Mononuclear cell (primary cell): Measurements from ENCODE around the gene PIK3R6. TPM values are rescaled to one million over a fixed set of nuclear protein-coding genes. Genes with fewer than 3 reads are reported as not detected.

Experiments
- H3K27me3 ChIP-seq: 2 replicates; pipeline ENCODE4 v1.6.0; 2011; ENCODE audit warnings: low read length, control low read depth; ENCODE audit not compliant: insufficient read depth
- H3K4me1 ChIP-seq: 2 replicates; pipeline ENCODE4 v1.5.1; 2011; ENCODE audit warnings: mild to moderate bottlenecking, low read length, control low read depth; ENCODE audit not compliant: insufficient read depth
- H3K4me3 ChIP-seq: 2 replicates; pipeline ENCODE4 v1.5.1; 2011; ENCODE audit warnings: mild to moderate bottlenecking, low read length, moderate library complexity
- H3K9me3 ChIP-seq: 2 replicates; pipeline ENCODE4 v1.5.1; 2011; ENCODE audit warnings: low read depth, mild to moderate bottlenecking, control low read depth, low read length
- total RNA-seq: library from RNA; depleted of rRNA; stranded (reverse); fragments of >200 nt; gene quantifications from one replicate; pipeline ENCODE4 v1.2.3, GENCODE V29; 2012

PIK3R6 gene
- total RNA-seq, 1 donor, result 1.5 TPM

DNA sequence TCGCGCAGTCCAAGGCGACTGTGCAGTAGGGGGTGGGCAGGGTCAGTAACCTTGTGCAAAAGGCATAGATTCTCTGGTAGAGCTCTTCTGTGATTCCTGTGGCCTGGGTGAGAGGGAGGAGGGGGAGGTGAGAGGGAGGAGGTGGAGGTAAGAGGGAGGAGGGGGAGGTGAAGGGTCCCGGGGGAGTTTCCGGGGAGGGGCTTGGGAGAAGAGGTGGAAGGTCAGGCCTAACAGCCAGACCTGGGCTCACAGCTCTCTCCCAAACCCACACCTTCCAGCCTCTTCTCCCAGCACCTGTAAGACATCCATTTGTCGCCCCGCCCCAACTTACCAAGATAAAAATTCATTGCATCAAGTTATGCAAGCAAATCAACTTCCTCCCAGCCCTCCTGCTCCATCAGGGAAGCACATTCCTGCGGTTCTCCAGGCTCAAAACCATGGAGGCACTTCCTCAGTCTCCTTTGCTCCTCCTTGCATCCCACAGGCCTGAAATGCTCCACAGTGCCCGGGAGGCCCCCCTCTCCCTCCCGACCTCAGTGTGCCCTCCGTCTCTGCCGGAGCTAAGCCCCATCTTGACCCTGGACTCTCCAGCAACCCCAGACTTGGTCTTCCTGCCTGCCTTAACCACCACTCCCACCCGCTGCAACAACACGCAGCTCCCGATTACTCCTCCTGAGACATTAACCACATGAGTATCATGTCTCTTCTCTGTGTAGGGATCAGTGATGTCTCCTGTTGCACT, 30.5 kb downstream of the PIK3R6 start:
- H3K4me3 ChIP-seq, result no peak overlapping the region
- no peaks in the 10 kb centered on the region for H3K9me3 ChIP-seq
- H3K4me1 ChIP-seq, result peaks cover under 1% of the 10 kb centered on the region
- H3K27me3 ChIP-seq, result no peaks in the 10 kb centered on the region

DNA sequence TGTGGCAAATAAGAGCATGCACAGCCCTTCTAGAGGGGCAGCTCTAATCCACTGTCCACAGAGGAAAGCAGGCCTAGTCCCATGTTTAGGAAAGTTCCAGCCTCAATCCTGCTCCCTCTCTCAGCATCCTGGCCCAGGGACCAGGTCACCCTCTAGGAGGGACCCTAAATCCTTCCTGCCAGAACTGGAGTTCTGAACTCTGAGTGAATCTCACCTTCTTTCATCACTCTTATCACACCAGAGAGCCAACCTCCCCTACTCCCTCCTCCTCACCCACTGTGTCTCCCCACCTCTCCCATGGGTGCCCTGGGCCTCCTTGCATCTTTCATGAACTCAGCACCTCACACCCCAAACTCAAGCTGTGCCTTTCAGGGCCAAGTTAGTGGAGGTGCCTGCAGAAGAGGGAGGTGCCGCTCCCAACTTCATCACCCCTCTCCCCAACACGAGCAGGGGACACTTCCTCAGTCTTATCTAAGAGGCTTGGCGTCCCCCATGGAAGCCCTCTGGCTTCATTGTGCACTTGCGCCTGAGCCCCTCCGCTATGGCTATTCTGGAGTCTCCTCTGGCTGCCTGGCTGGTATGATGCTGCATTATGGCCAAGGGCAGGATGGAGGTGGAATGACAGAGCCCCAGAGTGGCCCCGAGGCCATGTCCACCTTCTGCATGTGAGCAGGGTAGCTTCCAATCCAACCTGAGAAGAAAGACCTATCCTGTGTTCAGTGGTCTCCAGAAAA, 31.7 kb downstream of the PIK3R6 start:
- H3K4me3 ChIP-seq, result no peak overlapping the region
- no peaks in the 10 kb centered on the region for H3K27me3 ChIP-seq
- H3K4me1 ChIP-seq, result no peaks in the 10 kb centered on the region
- no peaks in the 10 kb centered on the region for H3K9me3 ChIP-seq

DNA sequence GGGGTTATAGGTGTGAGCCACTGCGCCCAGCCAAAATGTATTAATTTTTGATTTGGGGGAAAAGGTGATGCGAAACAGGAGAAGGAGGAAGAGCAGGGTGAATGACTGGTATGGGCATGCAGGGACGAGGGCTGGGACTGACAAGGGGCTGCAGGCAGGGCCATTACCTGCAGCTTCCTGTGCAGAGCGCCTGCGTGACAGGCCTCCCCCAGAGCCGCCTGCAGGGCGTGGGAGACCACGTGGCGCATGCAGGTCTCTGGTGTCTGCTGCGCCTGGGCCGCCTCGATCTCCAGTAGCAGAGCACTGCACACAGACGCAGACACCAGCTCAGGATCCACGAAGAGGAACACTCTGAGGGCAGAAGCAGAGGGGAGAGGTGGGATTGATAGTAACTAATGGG, 32.4 kb downstream of the PIK3R6 start:
- H3K4me3 ChIP-seq, result no peak overlapping the region
- H3K27me3 ChIP-seq, result no peaks in the 10 kb centered on the region
- H3K9me3 ChIP-seq, result no peaks in the 10 kb centered on the region
- no peaks in the 10 kb centered on the region for H3K4me1 ChIP-seq

DNA sequence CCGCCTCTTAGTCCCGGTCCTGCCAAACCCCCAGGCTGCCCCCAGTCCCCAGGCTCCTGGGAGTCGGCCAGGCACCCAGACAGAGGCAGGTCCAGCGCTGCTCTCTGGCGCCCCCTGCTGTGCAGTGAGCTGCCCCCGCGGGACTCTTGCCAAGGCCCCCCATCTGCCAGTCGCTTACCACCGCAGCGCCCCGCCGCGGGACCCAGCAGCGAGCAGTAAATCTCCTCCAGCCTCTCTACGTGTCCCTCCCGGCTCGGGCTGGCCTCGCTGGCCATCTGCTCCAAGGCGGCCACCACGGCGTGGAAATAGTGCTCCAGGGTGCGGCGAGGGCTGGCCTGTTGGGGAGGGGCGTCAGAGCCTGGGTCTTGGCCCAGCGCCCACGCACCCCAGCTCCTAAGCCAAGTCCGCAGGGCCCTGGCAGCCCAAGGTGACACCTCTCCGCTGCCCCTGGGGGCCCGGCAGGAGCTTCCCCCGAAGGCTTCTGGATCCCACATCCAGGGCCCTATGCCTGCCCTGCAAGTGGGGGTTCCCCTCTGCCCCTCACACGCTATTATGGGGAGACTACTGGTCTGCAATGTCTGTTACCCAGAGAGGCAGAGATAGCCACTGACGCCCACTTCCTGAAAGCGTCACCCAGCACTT, 34.6 kb downstream of the PIK3R6 start:
- Histone ChIP-seq H3K9me3 (no peaks in the 10 kb centered on the region), H3K4me1 (no peaks in the 10 kb centered on the region), H3K27me3 (no peaks in the 10 kb centered on the region), H3K4me3 (no peak overlapping the region)

DNA sequence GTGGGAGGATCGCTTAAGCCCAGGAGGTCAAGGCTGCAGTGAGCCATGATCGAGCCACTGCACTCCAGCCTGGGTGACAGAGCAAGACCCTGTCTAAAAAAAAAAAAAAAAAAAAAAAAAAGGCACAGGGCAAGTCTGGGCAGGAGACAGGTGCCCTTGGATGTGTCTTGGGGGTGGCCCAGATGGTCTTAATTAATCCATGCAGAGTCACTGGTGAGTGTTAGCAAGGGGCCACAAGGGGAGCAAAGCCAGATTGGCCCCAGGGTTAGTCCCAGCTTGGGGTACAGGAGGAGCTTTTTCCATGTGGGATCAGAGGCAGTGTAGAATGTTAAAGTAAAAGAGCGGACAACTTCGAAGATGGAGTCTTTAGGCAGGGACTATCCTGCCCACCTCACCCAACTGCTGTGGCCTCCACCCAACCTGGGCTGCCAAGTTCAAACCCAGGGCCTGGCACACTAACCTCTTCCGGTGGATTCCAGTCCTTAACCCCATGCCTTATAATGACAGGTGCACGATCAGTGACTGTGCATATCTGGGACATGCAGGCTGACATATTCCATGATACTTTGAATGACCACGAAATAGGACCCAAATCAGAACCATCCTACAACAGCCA, 36.1 kb downstream of the PIK3R6 start:
- H3K9me3 ChIP-seq, result no peaks in the 10 kb centered on the region
- H3K4me1 ChIP-seq, result no peaks in the 10 kb centered on the region
- no peak overlapping the region for H3K4me3 ChIP-seq
- no peaks in the 10 kb centered on the region for H3K27me3 ChIP-seq

DNA sequence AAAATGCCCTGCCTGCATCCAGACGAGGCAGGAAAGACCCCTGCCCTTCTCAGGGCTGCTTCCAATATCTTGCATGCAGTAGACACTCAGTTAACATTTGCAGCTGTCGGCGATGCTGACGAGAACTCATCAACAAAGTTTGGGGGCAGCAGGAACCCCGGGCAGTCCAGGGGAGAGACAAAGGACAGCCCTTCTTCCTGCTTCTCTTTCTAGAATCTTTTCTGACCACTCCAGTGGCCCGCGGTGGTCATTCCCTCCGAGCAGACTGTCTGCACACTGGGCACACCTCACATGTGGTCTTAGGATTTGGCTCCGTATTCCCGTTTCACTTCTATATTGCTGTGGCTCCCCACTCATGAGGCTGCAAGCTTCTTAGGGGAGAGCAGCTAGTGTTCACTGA, 37.3 kb downstream of the PIK3R6 start:
- Histone ChIP-seq H3K9me3 (no peaks in the 10 kb centered on the region), H3K4me1 (no peaks in the 10 kb centered on the region), H3K27me3 (no peaks in the 10 kb centered on the region), H3K4me3 (no peak overlapping the region)

DNA sequence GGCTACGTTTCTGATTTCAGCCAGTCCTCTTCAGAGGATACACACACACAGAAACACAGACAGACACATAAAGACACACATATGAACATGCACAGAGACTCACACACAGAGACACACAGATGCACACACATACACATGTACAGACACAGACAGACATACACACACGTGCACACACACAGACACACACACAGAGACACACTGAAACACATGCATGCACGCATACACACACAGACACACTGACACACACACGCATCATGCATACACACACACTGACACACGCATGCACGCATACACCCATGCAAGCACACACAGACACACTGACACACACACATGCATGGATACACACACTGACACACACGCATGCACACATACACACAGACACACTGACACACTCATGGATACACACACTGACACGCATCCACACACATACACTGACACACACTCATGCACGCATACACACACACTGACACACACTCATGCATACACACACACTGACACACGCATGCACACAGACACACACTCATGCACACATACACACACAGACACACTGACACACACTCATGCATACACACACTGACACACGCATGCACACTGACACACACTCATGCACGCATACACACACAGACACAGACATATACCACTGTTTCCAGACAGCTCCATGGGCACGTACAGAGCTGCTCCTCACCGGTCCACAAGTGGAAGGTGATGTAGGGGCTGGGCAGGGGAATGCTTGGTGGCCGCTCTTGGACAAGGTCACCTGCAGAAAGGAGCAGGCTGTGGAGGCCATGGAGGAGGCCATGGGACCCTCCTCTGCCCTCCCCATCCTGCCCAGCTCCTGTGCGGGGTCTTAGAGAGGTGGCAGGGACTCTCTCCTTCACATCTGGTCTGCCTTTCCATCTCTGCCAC, 38.2 kb downstream of the PIK3R6 start:
- H3K9me3 ChIP-seq, result no peaks in the 10 kb centered on the region
- H3K27me3 ChIP-seq, result no peaks in the 10 kb centered on the region
- H3K4me3 ChIP-seq, result no peak overlapping the region
- no peaks in the 10 kb centered on the region for H3K4me1 ChIP-seq

DNA sequence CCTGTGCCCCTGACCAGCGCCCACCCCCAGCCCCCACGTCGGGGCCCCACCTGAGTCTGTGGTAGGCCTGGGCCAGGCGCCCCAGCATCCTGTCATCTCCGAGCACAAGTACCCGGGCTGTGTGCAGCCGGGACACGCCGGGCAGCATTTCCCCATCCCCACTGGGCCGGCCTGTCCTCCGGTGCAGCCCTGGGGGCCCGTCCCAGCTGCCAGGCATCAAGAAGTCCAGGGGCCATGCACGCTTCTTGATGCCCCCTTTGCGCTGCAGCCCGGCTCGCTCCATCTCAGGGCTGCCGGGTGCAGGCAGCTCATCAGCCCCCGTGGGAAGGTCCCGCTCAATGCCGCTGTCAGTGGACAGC, 39.0 kb downstream of the PIK3R6 start:
- Histone ChIP-seq H3K27me3 (no peaks in the 10 kb centered on the region), H3K9me3 (no peaks in the 10 kb centered on the region), H3K4me1 (no peaks in the 10 kb centered on the region), H3K4me3 (no peak overlapping the region)

DNA sequence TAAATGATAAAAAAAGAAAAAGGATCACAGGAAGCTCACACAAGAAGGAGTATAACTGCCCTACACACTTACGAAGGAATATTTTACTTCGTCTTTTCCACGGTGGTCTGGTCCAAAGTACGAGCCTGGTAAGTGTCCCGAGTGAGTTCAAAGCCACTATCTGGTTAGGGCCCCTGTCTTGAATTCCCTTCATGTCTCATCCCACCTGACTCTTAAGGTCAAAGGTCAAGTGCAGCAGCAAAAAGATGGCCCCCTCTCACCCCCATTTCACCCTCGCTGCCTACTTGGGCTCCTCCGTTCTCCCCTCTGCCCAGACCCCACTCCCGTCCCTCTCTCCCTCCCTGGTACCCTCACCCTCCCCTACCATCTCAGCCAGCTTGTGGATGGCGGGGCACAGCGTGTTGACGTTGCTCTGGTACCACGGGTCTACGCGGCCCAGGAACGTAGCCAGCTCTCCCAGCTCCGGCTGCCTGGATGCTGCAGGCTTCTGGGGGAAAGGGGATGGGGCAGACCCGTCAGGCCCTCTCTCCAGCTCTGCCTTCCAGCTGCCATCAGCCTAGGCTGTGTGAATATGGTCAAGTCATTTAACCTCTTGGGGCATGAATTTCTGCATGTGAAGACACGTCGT, 40.6 kb downstream of the PIK3R6 start:
- H3K27me3 ChIP-seq, result no peaks in the 10 kb centered on the region
- no peaks in the 10 kb centered on the region for H3K4me1 ChIP-seq
- no peak overlapping the region for H3K4me3 ChIP-seq
- H3K9me3 ChIP-seq, result no peaks in the 10 kb centered on the region

DNA sequence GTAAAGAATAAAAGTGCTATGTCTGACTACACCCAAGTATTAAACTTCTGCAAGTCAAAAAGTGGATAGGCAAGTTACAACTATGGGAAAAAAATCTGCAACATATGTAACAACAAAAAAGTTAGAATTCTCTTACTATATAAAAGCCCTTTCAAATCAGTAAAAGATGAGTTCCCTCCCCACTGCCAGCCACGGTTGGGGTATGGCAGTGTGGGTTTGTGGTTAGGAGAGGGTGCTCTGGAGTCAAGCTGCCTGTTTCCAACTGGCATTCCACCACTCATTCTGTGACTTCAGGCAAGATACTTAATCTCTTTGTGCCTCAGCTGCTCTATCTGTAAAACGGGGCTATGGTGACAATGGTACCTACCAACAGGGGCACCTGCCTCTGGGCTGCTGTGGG, 41.7 kb downstream of the PIK3R6 start:
- Histone ChIP-seq H3K27me3 (no peaks in the 10 kb centered on the region), H3K4me1 (no peaks in the 10 kb centered on the region), H3K4me3 (no peak overlapping the region), H3K9me3 (no peaks in the 10 kb centered on the region)

DNA sequence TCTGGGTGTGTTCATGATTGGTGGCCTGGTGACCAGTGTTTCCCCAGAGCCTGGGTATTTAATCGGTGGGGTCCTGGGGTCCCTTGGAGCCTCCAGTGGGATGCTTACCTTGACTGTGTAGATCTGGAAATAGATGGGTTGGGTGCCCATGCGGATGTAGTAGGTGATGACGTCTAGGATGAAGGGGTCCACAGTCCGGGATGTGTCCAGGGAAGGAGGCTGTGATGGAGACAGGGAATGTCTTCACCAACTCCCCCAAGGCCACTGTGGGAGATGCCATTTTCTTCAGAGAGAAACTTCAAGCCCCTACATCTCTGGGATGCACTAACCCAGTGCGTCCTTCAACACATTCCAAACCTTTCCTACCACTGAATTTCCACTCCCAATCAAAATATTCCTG, 44.2 kb downstream of the PIK3R6 start:
- H3K27me3 ChIP-seq, result no peaks in the 10 kb centered on the region
- no peaks in the 10 kb centered on the region for H3K9me3 ChIP-seq
- no peak overlapping the region for H3K4me3 ChIP-seq
- H3K4me1 ChIP-seq, result no peaks in the 10 kb centered on the region

DNA sequence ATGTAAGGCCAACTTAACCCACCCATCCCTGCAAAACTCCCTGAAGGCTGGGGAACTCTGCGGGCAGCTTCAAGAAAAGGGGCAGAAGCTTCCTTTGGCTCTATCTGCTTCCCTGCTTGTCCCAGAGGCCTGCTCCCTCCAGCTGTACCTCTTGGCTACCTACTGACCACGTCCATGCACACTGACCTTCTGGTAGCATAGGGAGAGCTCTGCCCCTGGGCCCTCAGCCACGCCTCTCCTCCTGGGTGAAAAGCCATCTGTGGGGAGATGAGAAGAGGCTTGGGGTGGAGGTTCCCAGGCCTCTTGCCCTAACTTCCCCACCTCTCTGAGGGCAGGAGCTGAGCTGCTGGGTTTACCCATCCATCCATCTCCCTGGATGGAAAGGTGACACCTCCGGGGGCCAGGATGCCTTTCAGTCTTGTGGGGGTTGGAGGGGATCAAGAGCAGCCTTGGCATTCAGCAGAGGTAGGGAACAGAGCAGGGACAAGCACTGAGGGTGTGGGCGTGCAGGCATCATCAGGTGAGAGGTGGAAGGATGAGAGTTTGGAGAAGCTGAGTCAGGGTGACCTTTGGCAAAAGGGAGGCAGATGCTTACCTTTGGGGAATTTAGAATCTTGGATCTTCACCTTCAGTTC, 45.0 kb downstream of the PIK3R6 start:
- Histone ChIP-seq H3K27me3 (no peaks in the 10 kb centered on the region), H3K4me1 (no peaks in the 10 kb centered on the region), H3K4me3 (no peak overlapping the region), H3K9me3 (no peaks in the 10 kb centered on the region)

DNA sequence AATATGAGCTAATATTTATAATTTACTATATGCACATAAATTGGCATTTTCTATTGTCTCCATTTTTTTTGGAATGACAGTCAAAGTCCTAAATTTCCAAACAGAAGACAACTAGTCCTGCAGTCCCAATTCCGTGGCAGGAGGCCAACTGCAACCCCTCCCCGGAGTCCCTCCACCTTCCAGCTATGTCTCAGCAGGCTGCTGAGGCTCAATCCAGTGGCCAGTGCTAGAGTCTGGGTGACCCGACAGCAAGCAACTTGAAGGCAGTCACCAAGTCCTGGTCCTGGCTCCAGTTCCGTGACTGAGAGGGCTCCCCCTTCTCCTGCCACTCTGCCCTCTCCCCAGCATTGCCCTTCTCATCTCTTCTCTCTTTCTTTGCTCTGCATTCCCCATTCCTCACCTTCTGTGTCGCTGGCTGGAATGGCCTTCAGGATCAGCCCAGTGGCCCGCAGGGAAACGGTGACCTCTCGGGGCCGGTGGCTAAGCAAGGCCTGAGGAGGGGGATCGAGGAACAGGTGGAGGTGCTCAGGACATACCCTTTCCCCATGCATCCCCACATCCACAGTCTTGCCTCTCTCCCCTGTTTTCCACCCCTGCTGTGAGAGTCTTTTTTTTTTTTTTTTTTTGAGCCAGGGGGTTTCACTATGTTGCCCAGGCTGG, 45.9 kb downstream of the PIK3R6 start:
- no peaks in the 10 kb centered on the region for H3K27me3 ChIP-seq
- no peak overlapping the region for H3K4me3 ChIP-seq
- no peaks in the 10 kb centered on the region for H3K4me1 ChIP-seq
- H3K9me3 ChIP-seq, result no peaks in the 10 kb centered on the region
